Upper lobe of left lung (tissue), 4 donors: ENCODE measurements around the gene SIL1.

ENCODE experiments used
- POLR2AphosphoS5 ChIP-seq, 2 donors: sonication (generic); formaldehyde crosslinking; IDR thresholded peaks; one replicate each; pipeline ENCODE4 v1.5.1; 2017; ENCODE audit warnings: antibody characterized with exemption in 2 of 2
- TF ChIP-seq, protein P1 (sequence below), 6 experiments: fragments of 450-650 bp in 4 of 6; fragments of 200-600 bp in 2 of 6; sonication (generic) in 2 of 6; IDR thresholded peaks; one replicate each; pipeline ENCODE4 v1.5.1; 2016 to 2019; ENCODE audit warnings: antibody characterized with exemption in 6 of 6

DNA sequence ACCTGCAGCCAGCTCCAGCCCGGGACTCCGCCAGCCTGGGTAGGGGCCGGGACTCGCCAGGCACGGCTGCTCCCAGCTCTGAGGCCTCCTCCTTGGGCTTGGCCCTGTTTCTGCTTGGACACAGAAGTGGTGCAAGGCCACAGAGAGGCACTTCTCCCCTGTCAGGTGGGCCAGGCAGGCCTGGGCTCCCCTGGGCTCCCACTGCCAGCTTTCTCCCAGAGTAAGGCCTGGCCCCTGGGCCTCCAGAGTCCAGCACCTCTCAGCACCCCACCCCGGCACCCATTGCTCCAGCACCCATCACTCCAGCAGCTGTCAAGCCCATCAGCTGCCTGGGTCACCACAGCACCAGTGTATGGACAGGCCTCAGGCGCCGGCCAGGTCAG lies 251.9 kb downstream of the SIL1 start:
- TF ChIP-seq POLR2AphosphoS5 (IDR thresholded peaks at IDR 0.05), result no peak
- TF ChIP-seq, protein P1, sequence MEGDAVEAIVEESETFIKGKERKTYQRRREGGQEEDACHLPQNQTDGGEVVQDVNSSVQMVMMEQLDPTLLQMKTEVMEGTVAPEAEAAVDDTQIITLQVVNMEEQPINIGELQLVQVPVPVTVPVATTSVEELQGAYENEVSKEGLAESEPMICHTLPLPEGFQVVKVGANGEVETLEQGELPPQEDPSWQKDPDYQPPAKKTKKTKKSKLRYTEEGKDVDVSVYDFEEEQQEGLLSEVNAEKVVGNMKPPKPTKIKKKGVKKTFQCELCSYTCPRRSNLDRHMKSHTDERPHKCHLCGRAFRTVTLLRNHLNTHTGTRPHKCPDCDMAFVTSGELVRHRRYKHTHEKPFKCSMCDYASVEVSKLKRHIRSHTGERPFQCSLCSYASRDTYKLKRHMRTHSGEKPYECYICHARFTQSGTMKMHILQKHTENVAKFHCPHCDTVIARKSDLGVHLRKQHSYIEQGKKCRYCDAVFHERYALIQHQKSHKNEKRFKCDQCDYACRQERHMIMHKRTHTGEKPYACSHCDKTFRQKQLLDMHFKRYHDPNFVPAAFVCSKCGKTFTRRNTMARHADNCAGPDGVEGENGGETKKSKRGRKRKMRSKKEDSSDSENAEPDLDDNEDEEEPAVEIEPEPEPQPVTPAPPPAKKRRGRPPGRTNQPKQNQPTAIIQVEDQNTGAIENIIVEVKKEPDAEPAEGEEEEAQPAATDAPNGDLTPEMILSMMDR (IDR thresholded peaks at IDR 0.05), result no peak
